ENCODE data around the gene ZNF638.
A peak's percentile ranks its signal among the peaks of the same experiment; 100 is the strongest.

ZNF638 gene

GRCh38 chr2:71465356-71465755 lies 133.8 kb downstream of the ZNF638 start:
- no peak for DNase-seq
- in situ Hi-C loops (cut with MboI; ENCODE audit: low pct_unique_long_range_greater_than_20kb, low sequenced_read_pairs) = no loop called here

- DNase-seq = no peak
- in situ Hi-C loops (cut with MboI; ENCODE audit: low pct_unique_long_range_greater_than_20kb, low sequenced_read_pairs) = no loop called here
Measured at GRCh38 chr2:71465961-71466300, 134.3 kb downstream of the ZNF638 start.

DNA sequence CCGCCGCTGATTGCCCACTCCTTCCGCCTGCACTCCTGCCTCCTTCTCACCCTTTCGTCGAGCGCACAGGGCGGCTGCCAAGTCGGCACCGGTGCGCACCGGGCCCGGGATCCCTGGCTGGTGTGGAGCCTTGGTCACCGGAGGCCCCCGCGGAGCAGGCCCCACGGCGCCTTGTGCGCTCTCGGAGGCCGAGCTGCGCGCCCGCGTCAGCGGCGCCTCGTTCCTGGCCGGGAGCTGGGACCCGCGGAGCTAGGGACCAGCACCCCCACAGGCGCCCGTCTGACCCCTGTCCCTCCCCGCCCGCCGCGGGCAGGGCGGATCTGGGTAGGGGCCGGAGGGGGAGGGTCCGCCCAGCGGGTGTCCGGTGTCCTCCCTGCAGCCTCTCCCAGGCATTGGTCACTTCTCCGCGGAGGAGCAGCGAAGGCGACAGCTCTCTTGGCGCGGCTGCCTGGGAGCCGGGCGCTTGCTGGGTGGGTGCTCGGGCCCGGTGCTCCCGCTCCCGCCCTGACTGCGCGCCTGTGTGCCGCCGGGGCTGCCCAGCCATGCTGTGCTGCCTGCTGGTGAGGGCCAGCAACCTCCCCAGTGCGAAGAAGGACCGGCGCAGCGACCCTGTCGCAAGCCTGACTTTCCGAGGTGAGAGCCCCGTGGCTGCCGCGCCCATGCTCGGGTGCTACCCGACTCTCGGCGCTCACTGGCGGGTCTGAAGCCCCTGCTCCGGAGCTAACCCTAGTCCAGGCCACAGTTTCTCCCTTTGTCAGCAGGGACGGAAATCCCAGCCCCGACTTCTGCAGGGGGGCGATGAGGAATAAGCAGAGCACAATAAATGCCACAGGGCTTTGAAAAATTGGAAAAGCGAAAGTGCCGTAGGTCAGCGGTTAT lies 135.0 kb downstream of the ZNF638 start:
- in situ Hi-C loops (cut with MboI; ENCODE audit: low pct_unique_long_range_greater_than_20kb, low sequenced_read_pairs) = no loop called here
- peak; percentile 27 for DNase-seq

GRCh38 chr2:71467180-71467815 lies 135.7 kb downstream of the ZNF638 start:
- in situ Hi-C loops (cut with MboI; ENCODE audit: low pct_unique_long_range_greater_than_20kb, low sequenced_read_pairs) = no loop called here

DNA sequence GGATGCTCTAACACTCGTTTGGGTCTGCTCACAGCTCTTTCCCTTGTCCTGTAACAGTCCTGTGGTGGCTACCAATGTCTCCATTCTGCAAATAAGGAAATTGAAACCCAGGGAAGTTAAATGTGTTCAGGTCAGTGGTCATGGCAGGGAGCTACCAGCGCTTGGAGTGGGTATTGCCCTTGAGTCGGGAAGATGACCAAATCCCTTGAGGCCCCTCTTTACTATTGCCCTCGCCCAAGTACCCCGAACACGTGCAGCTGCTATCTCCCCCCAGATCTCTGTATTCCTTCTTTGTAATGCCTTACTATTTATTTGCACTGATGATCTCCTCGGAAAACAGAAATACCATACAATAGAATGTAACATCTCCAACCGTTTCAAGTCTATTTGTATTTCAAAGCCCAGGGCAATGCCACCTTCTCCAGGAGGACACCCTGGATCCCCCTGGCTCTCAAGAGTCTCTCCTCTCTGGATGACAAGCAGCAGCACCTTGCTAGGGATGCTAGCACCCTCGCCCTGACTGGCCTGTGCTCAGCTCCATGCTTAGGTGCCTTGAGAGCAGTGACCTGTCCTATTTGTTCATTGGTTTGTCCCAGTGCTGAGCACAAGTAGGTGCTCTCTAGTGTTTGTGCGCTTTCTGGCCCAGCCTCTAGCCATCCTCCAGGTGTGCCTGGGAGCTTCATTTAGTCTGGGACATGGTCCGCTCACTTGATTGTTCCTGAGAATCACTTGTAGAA lies 136.9 kb downstream of the ZNF638 start:
- in situ Hi-C loops (cut with MboI; ENCODE audit: low pct_unique_long_range_greater_than_20kb, low sequenced_read_pairs) = no loop called here
- DNase-seq = no peak

More at GRCh38 chr2:71467180-71467815, 135.7 kb downstream of the ZNF638 start:
- no peak for DNase-seq

DNA sequence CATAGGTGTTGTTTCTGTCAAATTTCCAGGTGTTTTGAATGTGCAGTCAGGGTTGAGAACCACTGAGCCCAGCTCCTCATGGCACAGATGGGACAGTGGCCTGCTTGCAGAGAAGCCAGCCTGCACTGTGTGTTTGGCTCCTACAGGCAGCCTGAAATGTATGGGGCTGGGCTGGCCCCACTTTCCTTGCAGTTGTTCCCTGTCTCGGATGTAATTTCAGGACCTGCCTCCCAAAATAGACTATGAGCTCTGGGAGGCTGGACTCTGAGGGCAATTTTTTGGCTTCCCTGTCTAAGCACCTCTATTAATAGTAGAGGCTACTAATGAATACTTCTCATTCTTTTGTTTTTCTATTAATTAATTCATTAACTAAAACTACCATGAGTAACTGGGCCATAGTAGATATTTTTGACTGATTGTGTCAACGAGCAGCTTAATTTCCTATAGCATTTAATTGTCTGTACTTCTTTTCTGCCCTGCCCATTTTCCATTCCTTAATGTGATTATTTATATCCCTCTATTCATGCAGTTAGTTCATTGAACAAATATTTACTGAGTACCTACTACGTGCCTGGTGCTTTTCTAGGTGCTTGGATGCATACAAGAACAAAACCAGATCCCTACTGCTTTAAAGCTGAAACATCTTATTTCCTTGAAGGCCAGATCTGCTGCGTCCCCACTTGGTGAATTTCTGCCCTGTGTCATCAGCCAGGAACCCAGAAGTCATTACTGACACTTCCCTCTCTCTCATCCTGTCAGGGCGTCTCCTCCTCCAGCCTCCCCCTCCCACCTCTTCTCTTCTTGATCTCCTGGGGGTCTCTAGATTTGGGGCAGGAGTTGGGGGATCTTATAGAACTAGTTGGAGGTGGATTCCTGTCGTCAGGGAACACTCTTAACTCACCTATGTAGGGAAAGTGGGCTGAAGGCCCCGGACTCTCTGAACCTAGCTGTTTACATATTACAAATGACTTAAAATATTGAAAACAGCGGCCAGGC lies 138.1 kb downstream of the ZNF638 start:
- no peak for DNase-seq
- in situ Hi-C loops (cut with MboI; ENCODE audit: low pct_unique_long_range_greater_than_20kb, low sequenced_read_pairs) = no loop called here

DNA sequence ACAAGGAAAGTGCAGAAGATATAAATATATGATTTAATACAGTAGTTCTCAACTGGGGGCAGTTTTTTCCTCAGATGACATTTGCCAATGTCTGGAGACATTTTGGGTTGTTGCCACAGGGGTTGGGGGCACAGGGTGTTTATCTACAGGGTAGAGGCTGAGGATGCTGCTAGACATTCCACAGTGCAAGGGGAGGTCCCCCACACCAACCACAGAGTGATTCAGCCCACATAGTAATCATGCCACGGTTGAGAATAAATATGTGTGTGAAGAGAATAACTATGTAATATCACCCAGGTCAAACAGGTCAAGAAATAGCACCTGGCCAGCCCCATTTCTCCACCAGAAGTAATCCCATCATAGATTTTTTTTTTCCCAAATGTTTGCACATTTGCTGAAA lies 139.7 kb downstream of the ZNF638 start:
- no peak for DNase-seq
- in situ Hi-C loops (cut with MboI; ENCODE audit: low pct_unique_long_range_greater_than_20kb, low sequenced_read_pairs) = no loop called here

- in situ Hi-C loops (cut with MboI; ENCODE audit: low pct_unique_long_range_greater_than_20kb, low sequenced_read_pairs) = no loop called here
- no peak for DNase-seq
Measured at GRCh38 chr2:71472019-71472418, 140.4 kb downstream of the ZNF638 start.

DNA sequence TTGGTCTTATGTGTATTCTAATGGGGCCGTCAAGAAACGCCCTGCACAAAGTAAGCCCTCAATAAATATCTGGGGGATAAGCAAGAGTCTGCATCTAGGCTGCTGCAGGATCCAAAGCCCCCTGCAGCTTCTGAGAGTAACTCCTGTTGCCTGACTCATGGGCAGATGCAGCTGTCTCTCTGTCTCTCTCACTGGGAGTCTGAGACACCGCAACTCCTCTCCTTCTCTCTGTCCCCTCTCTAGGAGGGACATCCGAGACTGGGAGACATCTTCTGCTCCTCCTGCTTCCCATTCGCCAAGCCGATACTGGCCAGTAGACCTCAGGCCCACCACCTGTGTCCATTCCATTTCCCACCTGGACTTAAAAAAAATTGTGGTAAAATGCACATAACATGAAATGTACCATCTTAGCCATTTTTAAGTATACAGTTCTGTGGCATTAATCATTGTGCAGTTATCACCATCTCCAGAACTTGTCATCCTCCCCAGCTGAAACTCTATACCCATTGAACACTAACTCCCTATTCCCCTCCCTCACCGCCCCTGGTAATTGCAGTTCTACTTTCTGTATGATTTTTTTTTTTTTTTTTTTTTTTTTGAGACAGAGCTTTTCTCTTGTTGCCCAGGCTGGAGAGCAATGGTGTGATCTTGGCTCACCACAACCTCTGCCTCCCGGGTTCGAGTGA lies 141.9 kb downstream of the ZNF638 start:
- in situ Hi-C loops (cut with MboI; ENCODE audit: low pct_unique_long_range_greater_than_20kb, low sequenced_read_pairs) = no loop called here
- DNase-seq = no peak

GRCh38 chr2:71474116-71474743 lies 142.6 kb downstream of the ZNF638 start:
- DNase-seq = no peak
- in situ Hi-C loops (cut with MboI; ENCODE audit: low pct_unique_long_range_greater_than_20kb, low sequenced_read_pairs) = no loop called here

- in situ Hi-C loops (cut with MboI; ENCODE audit: low pct_unique_long_range_greater_than_20kb, low sequenced_read_pairs) = no loop called here
Measured at GRCh38 chr2:71474744-71475397, 143.3 kb downstream of the ZNF638 start.

DNA sequence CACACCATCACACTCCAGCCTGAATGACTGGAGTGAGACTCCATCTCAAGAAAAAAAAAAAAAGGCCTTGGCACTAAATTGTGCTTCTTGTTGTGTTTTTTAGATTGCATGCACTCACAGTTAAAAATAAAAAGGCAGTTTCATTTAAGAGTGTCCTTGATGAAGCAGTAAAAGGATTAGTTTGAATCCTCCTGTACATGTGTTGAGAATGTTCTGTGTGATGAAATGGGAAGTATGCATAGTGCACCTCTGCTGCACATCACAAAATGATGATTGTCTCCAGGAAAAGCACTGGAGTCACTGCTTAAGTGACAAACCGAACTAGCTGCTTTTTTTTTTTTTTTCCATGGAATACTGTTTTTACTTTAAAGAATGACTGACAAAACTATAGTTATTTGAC lies 144.9 kb downstream of the ZNF638 start:
- in situ Hi-C loops (cut with MboI; ENCODE audit: low pct_unique_long_range_greater_than_20kb, low sequenced_read_pairs) = no loop called here
- no peak for DNase-seq

More at GRCh38 chr2:71474744-71475397, 143.3 kb downstream of the ZNF638 start:
- no peak for DNase-seq

GRCh38 chr2:71477231-71477691 lies 145.7 kb downstream of the ZNF638 start:
- in situ Hi-C loops (cut with MboI; ENCODE audit: low pct_unique_long_range_greater_than_20kb, low sequenced_read_pairs) = no loop called here
- no peak for DNase-seq

- in situ Hi-C loops (cut with MboI; ENCODE audit: low pct_unique_long_range_greater_than_20kb, low sequenced_read_pairs) = no loop called here
- no peak for DNase-seq
Measured at GRCh38 chr2:71478806-71479205, 147.2 kb downstream of the ZNF638 start.

GRCh38 chr2:71479261-71479660 lies 147.7 kb downstream of the ZNF638 start:
- in situ Hi-C loops (cut with MboI; ENCODE audit: low pct_unique_long_range_greater_than_20kb, low sequenced_read_pairs) = no loop called here
- DNase-seq = no peak

- DNase-seq = no peak
- in situ Hi-C loops (cut with MboI; ENCODE audit: low pct_unique_long_range_greater_than_20kb, low sequenced_read_pairs) = no loop called here
Measured at GRCh38 chr2:71481111-71481510, 149.5 kb downstream of the ZNF638 start.

- no peak for DNase-seq
Measured at GRCh38 chr2:71482055-71482454, 150.5 kb downstream of the ZNF638 start.

More at GRCh38 chr2:71482055-71482454, 150.5 kb downstream of the ZNF638 start:
- in situ Hi-C loops (cut with MboI; ENCODE audit: low pct_unique_long_range_greater_than_20kb, low sequenced_read_pairs) = no loop called here
